ENCODE results near the gene CYP2U1. TPM values are rescaled to one million over a fixed set of nuclear protein-coding genes. Genes with fewer than 3 reads are reported as not detected.

The CYP2U1 gene
- 1 to 10 TPM; 4.0 to 4.9 (median 4.9) TPM for polyA plus RNA-seq

GRCh38 chr4:107930821-107931774, at the start of gene CYP2U1:
Gene CYP2U1, plus strand, starts transcription at chr4:107931549. Its CDS starts 95 bp downstream, at chr4:107931644.
- Mint-ChIP-seq H3K36me3 (peaks cover 0 to 4% (median 0%) of the 10 kb centered on the region in 3 donors), H3K27ac (peak within 1 kb of the TSS; percentile 77 to 93 (median 90)), H3K27me3 (ENCODE audit: low read depth in 3 of 3) (peaks cover 0 to 10% (median 5%) of the 10 kb centered on the region in 3 donors), H3K9me3 (no peaks in the 10 kb centered on the region), H3K4me3 (peak within 1 kb of the TSS; percentile 89 to 96 (median 94)), H3K4me1 (peaks cover 16 to 21% of the 10 kb centered on the region in 2 donors)
- peak; percentile 85 to 86 (median 85) for DNase-seq

GRCh38 chr4:107885865-107886264, 45.5 kb upstream of the CYP2U1 start:
- Mint-ChIP-seq H3K36me3 (peaks cover 0 to 5% (median 0%) of the 10 kb centered on the region in 3 donors), H3K4me3 (no peak overlapping the region), H3K9me3 (peaks cover 0 to 5% (median 0%) of the 10 kb centered on the region in 6 donors), H3K4me1 (no peaks in the 10 kb centered on the region), H3K27ac (no peak overlapping the region), H3K27me3 (ENCODE audit: low read depth in 3 of 3) (no peaks in the 10 kb centered on the region)
- no peak for DNase-seq

GRCh38 chr4:107888237-107888636, 43.1 kb upstream of the CYP2U1 start:
- H3K9me3 Mint-ChIP-seq = peaks cover 0 to 4% (median under 1%) of the 10 kb centered on the region in 6 donors
- peaks cover 0 to 1% (median 0%) of the 10 kb centered on the region in 3 donors for H3K27me3 Mint-ChIP-seq (ENCODE audit: low read depth in 3 of 3)
- H3K36me3 Mint-ChIP-seq = peaks cover 0 to 5% (median 0%) of the 10 kb centered on the region in 3 donors
- no peak overlapping the region for H3K27ac Mint-ChIP-seq
- no peak for DNase-seq
- no peak overlapping the region for H3K4me3 Mint-ChIP-seq
- no peaks in the 10 kb centered on the region for H3K4me1 Mint-ChIP-seq

- peaks cover 0 to 2% (median 1%) of the 10 kb centered on the region in 3 donors for H3K27me3 Mint-ChIP-seq (ENCODE audit: low read depth in 3 of 3)
- H3K9me3 Mint-ChIP-seq = peaks cover 0 to 4% (median under 1%) of the 10 kb centered on the region in 6 donors
- no peaks in the 10 kb centered on the region for H3K36me3 Mint-ChIP-seq
- no peaks in the 10 kb centered on the region for H3K4me1 Mint-ChIP-seq
- H3K4me3 Mint-ChIP-seq = no peak overlapping the region
- no peak overlapping the region for H3K27ac Mint-ChIP-seq
- DNase-seq = no peak
Measured at GRCh38 chr4:107890779-107891178, 40.6 kb upstream of the CYP2U1 start.

- H3K4me3 Mint-ChIP-seq = no peak overlapping the region
- H3K4me1 Mint-ChIP-seq = no peaks in the 10 kb centered on the region
- H3K9me3 Mint-ChIP-seq = peaks cover 0 to 4% (median under 1%) of the 10 kb centered on the region in 6 donors
Measured at GRCh38 chr4:107891299-107891698, 40.0 kb upstream of the CYP2U1 start.

GRCh38 chr4:107893171-107894137, 37.9 kb upstream of the CYP2U1 start:
- Mint-ChIP-seq H3K4me1 (no peaks in the 10 kb centered on the region), H3K36me3 (no peaks in the 10 kb centered on the region), H3K27ac (no peak overlapping the region), H3K4me3 (no peak overlapping the region), H3K9me3 (peaks cover 0 to 2% (median 0%) of the 10 kb centered on the region in 6 donors), H3K27me3 (ENCODE audit: low read depth in 3 of 3) (peaks cover 0 to 2% (median 1%) of the 10 kb centered on the region in 3 donors)
- no peak for DNase-seq

More at GRCh38 chr4:107891299-107891698, 40.0 kb upstream of the CYP2U1 start:
- Mint-ChIP-seq H3K36me3 (no peaks in the 10 kb centered on the region), H3K27ac (no peak overlapping the region), H3K27me3 (ENCODE audit: low read depth in 3 of 3) (peaks cover 0 to 2% (median 1%) of the 10 kb centered on the region in 3 donors)
- DNase-seq = no peak

- no peak for DNase-seq
- no peak overlapping the region for H3K27ac Mint-ChIP-seq
- H3K27me3 Mint-ChIP-seq (ENCODE audit: low read depth in 3 of 3) = peaks cover 0 to 2% (median 1%) of the 10 kb centered on the region in 3 donors
- H3K9me3 Mint-ChIP-seq = peaks cover 0 to 2% (median 0%) of the 10 kb centered on the region in 6 donors
- H3K4me3 Mint-ChIP-seq = no peak overlapping the region
- no peaks in the 10 kb centered on the region for H3K36me3 Mint-ChIP-seq
- no peaks in the 10 kb centered on the region for H3K4me1 Mint-ChIP-seq
Measured at GRCh38 chr4:107894138-107894603, 37.2 kb upstream of the CYP2U1 start.

GRCh38 chr4:107896158-107896645, 35.1 kb upstream of the CYP2U1 start:
- DNase-seq = no peak
- no peak overlapping the region for H3K4me3 Mint-ChIP-seq
- H3K27me3 Mint-ChIP-seq (ENCODE audit: low read depth in 3 of 3) = peaks cover 0 to 2% (median 1%) of the 10 kb centered on the region in 3 donors
- H3K4me1 Mint-ChIP-seq = no peaks in the 10 kb centered on the region
- no peak overlapping the region for H3K27ac Mint-ChIP-seq
- peaks cover 0 to 1% (median 0%) of the 10 kb centered on the region in 6 donors for H3K9me3 Mint-ChIP-seq
- H3K36me3 Mint-ChIP-seq = no peaks in the 10 kb centered on the region

- no peak overlapping the region for H3K4me3 Mint-ChIP-seq
- DNase-seq = no peak
- H3K27me3 Mint-ChIP-seq (ENCODE audit: low read depth in 3 of 3) = peaks cover 0 to 2% (median 0%) of the 10 kb centered on the region in 3 donors
- no peak overlapping the region for H3K27ac Mint-ChIP-seq
- H3K36me3 Mint-ChIP-seq = no peaks in the 10 kb centered on the region
- H3K9me3 Mint-ChIP-seq = no peaks in the 10 kb centered on the region
- H3K4me1 Mint-ChIP-seq = no peaks in the 10 kb centered on the region
Measured at GRCh38 chr4:107896646-107897045, 34.7 kb upstream of the CYP2U1 start.

- H3K27me3 Mint-ChIP-seq (ENCODE audit: low read depth in 3 of 3) = peaks cover 0 to 2% (median 2%) of the 10 kb centered on the region in 3 donors
Measured at GRCh38 chr4:107897823-107898222, 33.5 kb upstream of the CYP2U1 start.

GRCh38 chr4:107900067-107900466, 31.3 kb upstream of the CYP2U1 start:
- Mint-ChIP-seq H3K4me1 (no peaks in the 10 kb centered on the region), H3K27me3 (ENCODE audit: low read depth in 3 of 3) (peaks cover 0 to 5% (median 4%) of the 10 kb centered on the region in 3 donors), H3K36me3 (no peaks in the 10 kb centered on the region)

More at GRCh38 chr4:107897823-107898222, 33.5 kb upstream of the CYP2U1 start:
- no peak for DNase-seq
- no peaks in the 10 kb centered on the region for H3K4me1 Mint-ChIP-seq
- H3K27ac Mint-ChIP-seq = no peak overlapping the region
- H3K36me3 Mint-ChIP-seq = no peaks in the 10 kb centered on the region
- no peaks in the 10 kb centered on the region for H3K9me3 Mint-ChIP-seq
- no peak overlapping the region for H3K4me3 Mint-ChIP-seq

GRCh38 chr4:107900508-107900907, 30.8 kb upstream of the CYP2U1 start:
- Mint-ChIP-seq H3K9me3 (no peaks in the 10 kb centered on the region), H3K4me3 (no peak overlapping the region)
- DNase-seq = no peak

More at GRCh38 chr4:107900067-107900466, 31.3 kb upstream of the CYP2U1 start:
- DNase-seq = no peak
- H3K27ac Mint-ChIP-seq = no peak overlapping the region
- no peaks in the 10 kb centered on the region for H3K9me3 Mint-ChIP-seq
- H3K4me3 Mint-ChIP-seq = no peak overlapping the region

More at GRCh38 chr4:107900508-107900907, 30.8 kb upstream of the CYP2U1 start:
- no peak overlapping the region for H3K27ac Mint-ChIP-seq
- peaks cover 0 to 5% (median 2%) of the 10 kb centered on the region in 3 donors for H3K27me3 Mint-ChIP-seq (ENCODE audit: low read depth in 3 of 3)
- no peaks in the 10 kb centered on the region for H3K36me3 Mint-ChIP-seq
- no peaks in the 10 kb centered on the region for H3K4me1 Mint-ChIP-seq
